SK-N-SH (cell line): ENCODE measurements around the gene FADS3. TPM values are rescaled to one million over a fixed set of nuclear protein-coding genes. Genes with fewer than 3 reads are reported as not detected.

ENCODE experiments used
- CTCF ChIA-PET: fragments of 300-600, 350-600 bp; formaldehyde crosslinking; extraction: SDS; loops from one replicate; lab custom pipeline; 2021; lab: Yijun Ruan, JAX
- POLR2A ChIA-PET: fragments of 350-600 bp; sonication (Branson Sonifier 250); formaldehyde crosslinking; extraction: SDS; loops from one replicate; lab custom pipeline; 2020; ENCODE audit warnings: antibody characterized with exemption, inconsistent platforms; lab: Yijun Ruan, JAX
- DNase-seq: peaks from one replicate; pipeline ENCODE4 v3.0.0; 2012
- H2AFZ ChIP-seq: fragments of 200-600 bp; sonication (generic); 2 replicates; pipeline ENCODE4 v1.8.1; 2016; ENCODE audit warnings: antibody characterized with exemption, mild to moderate bottlenecking, low read depth
- H3F3A ChIP-seq: fragments of 200-600 bp; sonication (generic); replicated peaks from 2 replicates; pipeline ENCODE3; 2016; ENCODE audit warnings: antibody characterized with exemption, mild to moderate bottlenecking; ENCODE audit not compliant: insufficient read depth
- H3K27ac ChIP-seq, 2 experiments: fragments of 200-500 bp in 1 of 2; fragments of 200-600 bp in 1 of 2; sonication (Bioruptor generic) in 1 of 2; sonication (generic), shearing (Covaris generic) in 1 of 2; 2 replicates each; pipeline versions ENCODE4 v1.5.1 to v1.6.1; 2014 to 2016; ENCODE audit warnings: low read depth in 2 of 2, inconsistent platforms in 1 of 2, low read length in 1 of 2, mild to moderate bottlenecking in 1 of 2, mixed read lengths in 1 of 2
- H3K27me3 ChIP-seq: fragments of 200-600 bp; sonication (generic), shearing (Covaris generic); 2 replicates; pipeline ENCODE4 v1.6.1; 2016; ENCODE audit warnings: mixed run types; ENCODE audit not compliant: insufficient read depth
- H3K36me3 ChIP-seq, 2 experiments: fragments of 200-500 bp in 1 of 2; fragments of 200-600 bp in 1 of 2; sonication (Bioruptor generic) in 1 of 2; sonication (generic) in 1 of 2; replicated peaks in 1 of 2; 2 replicates each; pipeline versions ENCODE3 to v1.5.1; 2014 to 2016; ENCODE audit warnings: low read length in 1 of 2, mild to moderate bottlenecking in 1 of 2; ENCODE audit not compliant: insufficient read depth in 2 of 2, control insufficient read depth in 1 of 2
- H3K4me1 ChIP-seq, 2 experiments: fragments of 200-500 bp in 1 of 2; fragments of 200-600 bp in 1 of 2; sonication (Bioruptor generic) in 1 of 2; sonication (generic), shearing (Covaris generic) in 1 of 2; 2 replicates each; pipeline versions ENCODE4 v1.5.1 to v1.6.1; 2014 to 2016; ENCODE audit warnings: low read depth in 1 of 2, low read length in 1 of 2, mixed run types in 1 of 2; ENCODE audit not compliant: insufficient read depth in 2 of 2, control insufficient read depth in 1 of 2
- H3K4me2 ChIP-seq: fragments of 200-600 bp; sonication (generic), shearing (Covaris generic); 2 replicates; pipeline ENCODE4 v1.6.1; 2017; ENCODE audit warnings: mixed run types
- H3K4me3 ChIP-seq, 2 experiments: fragments of 200-500 bp in 1 of 2; fragments of 200-600 bp in 1 of 2; sonication (Bioruptor generic) in 1 of 2; sonication (generic), shearing (Covaris generic) in 1 of 2; 2 replicates each; pipeline versions ENCODE4 v1.5.1 to v1.8.1; 2014 to 2016; ENCODE audit warnings: low read depth in 2 of 2, inconsistent platforms in 1 of 2, low read length in 1 of 2, mild to moderate bottlenecking in 1 of 2, mixed read lengths in 1 of 2, moderate library complexity in 1 of 2
- H3K79me2 ChIP-seq: fragments of 200-600 bp; sonication (generic); 2 replicates; pipeline ENCODE4 v1.8.1; 2017; ENCODE audit warnings: mild to moderate bottlenecking; ENCODE audit not compliant: insufficient read depth
- H3K9ac ChIP-seq: fragments of 200-600 bp; sonication (generic); 2 replicates; pipeline ENCODE4 v1.6.1; 2017; ENCODE audit warnings: mixed run types
- H3K9me2 ChIP-seq: fragments of 200-600 bp; sonication (generic); 2 replicates; pipeline ENCODE4 v1.6.1; 2017; ENCODE audit warnings: mixed run types
- H3K9me3 ChIP-seq: fragments of 200-600 bp; sonication (generic); 2 replicates; pipeline ENCODE4 v1.6.1; 2017; ENCODE audit warnings: mixed run types, mild to moderate bottlenecking, moderate library complexity
- H4K20me1 ChIP-seq: fragments of 200-600 bp; sonication (generic); 2 replicates; pipeline ENCODE4 v1.6.1; 2017; ENCODE audit warnings: mild to moderate bottlenecking, mixed run types; ENCODE audit not compliant: insufficient read depth
- CTCF ChIP-seq: fragments of 200-600 bp; sonication (generic); IDR thresholded peaks from 2 replicates; pipeline ENCODE4 v1.6.1; 2017; ENCODE audit warnings: antibody characterized with exemption, mild to moderate bottlenecking, moderate library complexity
- EP300 ChIP-seq, 2 experiments: IDR thresholded peaks; 2 replicates each; pipeline versions ENCODE4 v1.4.0 to v1.6.1; 2012; ENCODE audit warnings: borderline replicate concordance in 1 of 2, low read depth in 1 of 2, low read length in 1 of 2
- EZH2phosphoT487 ChIP-seq: fragments of 200-600 bp; sonication (generic); IDR thresholded peaks from 2 replicates; pipeline ENCODE4 v1.6.1; 2017; ENCODE audit warnings: low read depth, mixed run types, mild to moderate bottlenecking, antibody characterized with exemption, moderate library complexity, borderline replicate concordance
- FOXJ3 ChIP-seq: sonication (generic); formaldehyde crosslinking; IDR thresholded peaks from 2 replicates; pipeline ENCODE4 v1.5.1; 2020; ENCODE audit warnings: mild to moderate bottlenecking, missing genetic modification reagents
- GABPA ChIP-seq: IDR thresholded peaks from 2 replicates; pipeline ENCODE4 v1.4.0; 2012; ENCODE audit warnings: low read depth, mild to moderate bottlenecking
- GATA2 ChIP-seq: sonication (generic); formaldehyde crosslinking; IDR thresholded peaks from 2 replicates; pipeline ENCODE4 v1.5.0; 2020; ENCODE audit warnings: mild to moderate bottlenecking, missing genetic modification reagents
- MAX ChIP-seq: IDR thresholded peaks from 2 replicates; pipeline ENCODE4 v1.4.0; 2012; ENCODE audit warnings: low read depth
- NFIC ChIP-seq: IDR thresholded peaks from 2 replicates; pipeline ENCODE4 v1.4.0; 2012; ENCODE audit warnings: borderline replicate concordance
- NRF1 ChIP-seq: IDR thresholded peaks from 2 replicates; pipeline ENCODE4 v1.6.1; 2012; ENCODE audit warnings: low read depth, mild to moderate bottlenecking, low read length
- PBX3 ChIP-seq: IDR thresholded peaks from 2 replicates; pipeline ENCODE4; 2012
- POLR2AphosphoS5 ChIP-seq: IDR thresholded peaks from 2 replicates; pipeline ENCODE4 v1.6.1; 2012; ENCODE audit warnings: low read depth, low read length
- RAD21 ChIP-seq: IDR thresholded peaks from 2 replicates; pipeline ENCODE4 v1.6.1; 2012; ENCODE audit warnings: mild to moderate bottlenecking, low read length
- RCOR1 ChIP-seq: fragments of 150-350 bp; IDR thresholded peaks from 2 replicates; pipeline ENCODE4 v1.6.1; 2017; ENCODE audit warnings: antibody characterized with exemption, low read length
- REST ChIP-seq: IDR thresholded peaks from 2 replicates; pipeline ENCODE4 v1.6.1; 2012; ENCODE audit warnings: mild to moderate bottlenecking, low read depth, low read length, moderate library complexity
- SIN3A ChIP-seq: IDR thresholded peaks from 2 replicates; pipeline ENCODE4 v1.6.1; 2012; ENCODE audit warnings: low read depth, mild to moderate bottlenecking, low read length, moderate library complexity, borderline replicate concordance
- SMC3 ChIP-seq: IDR thresholded peaks from 2 replicates; pipeline ENCODE4 v1.6.1; 2012; ENCODE audit warnings: low read depth, low read length, improper control_type of control experiment
- USF1 ChIP-seq: IDR thresholded peaks from 2 replicates; pipeline ENCODE4 v1.4.0; 2012; ENCODE audit warnings: low read depth, borderline replicate concordance
- YY1 ChIP-seq: IDR thresholded peaks from 2 replicates; pipeline ENCODE4 v1.4.0; 2012; ENCODE audit warnings: low read depth, mild to moderate bottlenecking
- ZBTB33 ChIP-seq: IDR thresholded peaks from 2 replicates; pipeline ENCODE4 v1.4.0; 2012; ENCODE audit warnings: low read depth, borderline replicate concordance
- WGBS: methylation state at CpG from one replicate; pipeline ENCODE4 v1.1.6; 2017; ENCODE audit warnings: low lambda C conversion rate; 5-methylcytosine and 5-hydroxymethylcytosine counted together
- polyA plus RNA-seq, 3 experiments: library from polyadenylated mRNA; depleted of rRNA; stranded (reverse); fragments of >200 nt; gene quantifications; 2 replicates each; pipeline ENCODE4 v1.2.3, GENCODE V29; 2012

FADS3 gene
- polyA plus RNA-seq, 1 of the 3 experiments (the other 2 are of a cell fraction) = 93.3 TPM

- POLR2A ChIA-PET = interaction anchor here (1.6 kb wide), 1 partner anchor 9 kb away, joined by 4 read pairs; no protein-coding TSS in a partner anchor
- H3K9me2 ChIP-seq = no peaks in the 10 kb centered on the region
- no peaks in the 10 kb centered on the region for H3F3A ChIP-seq
- no peak overlapping the region for H3K27ac ChIP-seq
- no peak for DNase-seq
- no peak overlapping the region for H3K9ac ChIP-seq
- 83% methylated on average over 2 of the region's 3 CpGs for WGBS
- H3K4me1 ChIP-seq = peaks cover 0 to 4% of the 10 kb centered on the region in 2 experiments; a peak in 1 of 4 replicates
- no peaks in the 10 kb centered on the region for H3K9me3 ChIP-seq
- H3K4me3 ChIP-seq = no peak overlapping the region
- H3K27me3 ChIP-seq = no peaks in the 10 kb centered on the region
- peaks cover 0 to 14% of the 10 kb centered on the region in 2 experiments for H3K36me3 ChIP-seq
- peaks cover 7% of the 10 kb centered on the region; the same call in 1 of the 2 replicates for H4K20me1 ChIP-seq
- CTCF ChIA-PET = interaction anchor here (0.7 to 6.2 kb wide), 9 partner anchors 8 to 227 kb away, joined by 3 to 19 read pairs (median 10); partner anchors contain the start of gene FADS3
- no peak overlapping the region for H3K4me2 ChIP-seq
- TF ChIP-seq RCOR1 (no peak), NFIC (no peak), SIN3A (no peak), REST (no peak), GATA2 (CRISPR knock-in tag) (no peak), NRF1 (no peak), FOXJ3 (CRISPR knock-in tag) (no peak), SMC3 (no peak), EP300 (IDR thresholded peaks at IDR 0.05; ENCODE audit: borderline replicate concordance in 1 of 2, low read depth in 1 of 2, low read length in 1 of 2) (no peak), CTCF (no peak), USF1 (no peak), GABPA (no peak), YY1 (no peak), MAX (no peak), EZH2phosphoT487 (no peak), RAD21 (no peak), POLR2AphosphoS5 (no peak), PBX3 (no peak), ZBTB33 (no peak)
- no peak overlapping the region for H2AFZ ChIP-seq
- H3K79me2 ChIP-seq = peaks cover 10% of the 10 kb centered on the region; the same call in 1 of the 2 replicates
These were observed 9.9 kb downstream of the FADS3 start for GRCh38 chr11:61881397-61881796.
